ENCODE results near the gene DGKA.

- TF ChIP-seq CTCF (conservative IDR thresholded peaks at IDR 0.05; ENCODE audit: low read length) (peak; percentile 83), EZH2phosphoT487 (IDR thresholded peaks at IDR 0.05; ENCODE audit: borderline replicate concordance) (no peak)
Measured at GRCh38 chr12:55926738-55927587, 4.0 kb upstream of the DGKA start.

Measured in Loucy (cell line).